Ectodermal cell (in vitro differentiated cells): ENCODE measurements around the gene TMEM30B.

ENCODE experiments used
- H3K27ac ChIP-seq: 2 replicates; pipeline ENCODE4 v1.7.0; 2013; ENCODE audit warnings: mild to moderate bottlenecking, low read depth, low read length; ENCODE audit not compliant: insufficient read depth, poor library complexity, severe bottlenecking
- H3K27me3 ChIP-seq: 2 replicates; pipeline ENCODE4 v1.7.0; 2013; ENCODE audit warnings: mild to moderate bottlenecking, low read length; ENCODE audit not compliant: insufficient read depth, control insufficient read depth, poor library complexity, severe bottlenecking
- H3K36me3 ChIP-seq: one replicate; pipeline ENCODE4 v1.7.0; 2013; ENCODE audit warnings: low read length; ENCODE audit not compliant: control insufficient read depth, insufficient read depth
- H3K4me1 ChIP-seq: one replicate; pipeline ENCODE4 v1.7.0; 2013; ENCODE audit warnings: low read length; ENCODE audit not compliant: control insufficient read depth, insufficient read depth
- H3K4me3 ChIP-seq: 2 replicates; pipeline ENCODE4 v1.7.0; 2013; ENCODE audit warnings: low read depth, low read length, control low read depth; ENCODE audit not compliant: insufficient read depth
- H3K9me3 ChIP-seq: 2 replicates; pipeline ENCODE4 v1.7.0; 2013; ENCODE audit warnings: mild to moderate bottlenecking, low read length, moderate library complexity; ENCODE audit not compliant: control insufficient read depth
- WGBS, 2 experiments: methylation state at CpG; one replicate each; pipeline ENCODE4 v1.1.7; 2013; ENCODE audit warnings: missing lambda C conversion rate in 2 of 2; 5-methylcytosine and 5-hydroxymethylcytosine counted together

TMEM30B gene

GRCh38 chr14:61300754-61301153 lies 19.6 kb upstream of the TMEM30B start:
- Histone ChIP-seq H3K27me3 (no peaks in the 10 kb centered on the region), H3K9me3 (no peaks in the 10 kb centered on the region), H3K27ac (no peak overlapping the region), H3K4me3 (no peak overlapping the region), H3K36me3 (no peaks in the 10 kb centered on the region), H3K4me1 (no peaks in the 10 kb centered on the region)
- WGBS, 2 experiments = 67 to 76% methylated on average over 7 of the region's 7 CpGs

- H3K27ac ChIP-seq = no peak overlapping the region
- H3K4me3 ChIP-seq = no peak overlapping the region
- H3K4me1 ChIP-seq = no peaks in the 10 kb centered on the region
- no peaks in the 10 kb centered on the region for H3K9me3 ChIP-seq
- 59 to 68% methylated on average over 2 of the region's 2 CpGs for WGBS, 2 experiments
- H3K36me3 ChIP-seq = no peaks in the 10 kb centered on the region
- no peaks in the 10 kb centered on the region for H3K27me3 ChIP-seq
Measured at GRCh38 chr14:61300209-61300608, 19.1 kb upstream of the TMEM30B start.

- 88 to 96% methylated on average over 3 of the region's 3 CpGs for WGBS, 2 experiments
- H3K4me3 ChIP-seq = no peak overlapping the region
- no peaks in the 10 kb centered on the region for H3K9me3 ChIP-seq
- no peak overlapping the region for H3K27ac ChIP-seq
- no peaks in the 10 kb centered on the region for H3K36me3 ChIP-seq
- H3K4me1 ChIP-seq = no peaks in the 10 kb centered on the region
- no peaks in the 10 kb centered on the region for H3K27me3 ChIP-seq
Measured at GRCh38 chr14:61298824-61299223, 17.7 kb upstream of the TMEM30B start.

GRCh38 chr14:61297581-61297980 lies 16.4 kb upstream of the TMEM30B start:
- Histone ChIP-seq H3K9me3 (no peaks in the 10 kb centered on the region), H3K27ac (no peak overlapping the region), H3K4me3 (no peak overlapping the region), H3K4me1 (no peaks in the 10 kb centered on the region), H3K27me3 (no peaks in the 10 kb centered on the region), H3K36me3 (no peaks in the 10 kb centered on the region)
- 75% methylated on average over 6 of the region's 6 CpGs for WGBS, 2 experiments

GRCh38 chr14:61296719-61297502 lies 15.8 kb upstream of the TMEM30B start:
- no peaks in the 10 kb centered on the region for H3K4me1 ChIP-seq
- H3K27me3 ChIP-seq = no peaks in the 10 kb centered on the region
- 73 to 88% methylated on average over 1 to 2 of the region's 2 CpGs for WGBS, 2 experiments
- H3K9me3 ChIP-seq = no peaks in the 10 kb centered on the region
- H3K4me3 ChIP-seq = no peak overlapping the region
- no peaks in the 10 kb centered on the region for H3K36me3 ChIP-seq
- H3K27ac ChIP-seq = no peak overlapping the region

GRCh38 chr14:61296151-61296550 lies 15.0 kb upstream of the TMEM30B start:
- no peaks in the 10 kb centered on the region for H3K27me3 ChIP-seq
- no peaks in the 10 kb centered on the region for H3K36me3 ChIP-seq
- no peak overlapping the region for H3K4me3 ChIP-seq
- H3K27ac ChIP-seq = no peak overlapping the region
- WGBS, 2 experiments = 65 to 91% methylated on average over 3 of the region's 3 CpGs
- no peaks in the 10 kb centered on the region for H3K4me1 ChIP-seq
- H3K9me3 ChIP-seq = no peaks in the 10 kb centered on the region

GRCh38 chr14:61290701-61291100 lies 9.6 kb upstream of the TMEM30B start:
- Histone ChIP-seq H3K9me3 (no peaks in the 10 kb centered on the region), H3K27me3 (no peaks in the 10 kb centered on the region), H3K36me3 (no peaks in the 10 kb centered on the region), H3K4me1 (no peaks in the 10 kb centered on the region), H3K4me3 (no peak overlapping the region), H3K27ac (no peak overlapping the region)
- WGBS, 2 experiments = 87 to 92% methylated on average over 1 of the region's 1 CpG

GRCh38 chr14:61288720-61289119 lies 7.6 kb upstream of the TMEM30B start:
- Histone ChIP-seq H3K27ac (no peak overlapping the region), H3K4me1 (no peaks in the 10 kb centered on the region), H3K9me3 (no peaks in the 10 kb centered on the region), H3K36me3 (no peaks in the 10 kb centered on the region), H3K4me3 (no peak overlapping the region), H3K27me3 (peaks cover 7% of the 10 kb centered on the region)
- 82 to 87% methylated on average over 3 of the region's 3 CpGs for WGBS, 2 experiments

GRCh38 chr14:61288228-61288627 lies 7.1 kb upstream of the TMEM30B start:
- 88 to 94% methylated on average over 3 to 4 of the region's 4 CpGs for WGBS, 2 experiments

GRCh38 chr14:61287196-61287595 lies 6.1 kb upstream of the TMEM30B start:
- no peak overlapping the region for H3K4me3 ChIP-seq
- H3K36me3 ChIP-seq = no peaks in the 10 kb centered on the region
- H3K27ac ChIP-seq = no peak overlapping the region
- WGBS, 2 experiments = 94 to 95% methylated on average over 6 to 7 of the region's 7 CpGs
- peaks cover 22% of the 10 kb centered on the region for H3K27me3 ChIP-seq
- H3K9me3 ChIP-seq = no peaks in the 10 kb centered on the region
- H3K4me1 ChIP-seq = no peaks in the 10 kb centered on the region

More at GRCh38 chr14:61288228-61288627, 7.1 kb upstream of the TMEM30B start:
- H3K9me3 ChIP-seq = no peaks in the 10 kb centered on the region
- no peak overlapping the region for H3K4me3 ChIP-seq
- H3K4me1 ChIP-seq = no peaks in the 10 kb centered on the region
- no peaks in the 10 kb centered on the region for H3K36me3 ChIP-seq
- peaks cover 12% of the 10 kb centered on the region for H3K27me3 ChIP-seq
- no peak overlapping the region for H3K27ac ChIP-seq
